NCI-H345 treated with DMSO at 0.1 percent for 48 hours (cell line): ENCODE measurements around the gene C1orf159.
A peak's percentile ranks its signal among the peaks of the same experiment; 100 is the strongest.

Experiments used
- DNase-seq: peaks from one replicate; lab custom pipeline; 2025; ENCODE audit not compliant: unreplicated experiment; lab: John Stamatoyannopoulos, UW

The C1orf159 gene

DNA sequence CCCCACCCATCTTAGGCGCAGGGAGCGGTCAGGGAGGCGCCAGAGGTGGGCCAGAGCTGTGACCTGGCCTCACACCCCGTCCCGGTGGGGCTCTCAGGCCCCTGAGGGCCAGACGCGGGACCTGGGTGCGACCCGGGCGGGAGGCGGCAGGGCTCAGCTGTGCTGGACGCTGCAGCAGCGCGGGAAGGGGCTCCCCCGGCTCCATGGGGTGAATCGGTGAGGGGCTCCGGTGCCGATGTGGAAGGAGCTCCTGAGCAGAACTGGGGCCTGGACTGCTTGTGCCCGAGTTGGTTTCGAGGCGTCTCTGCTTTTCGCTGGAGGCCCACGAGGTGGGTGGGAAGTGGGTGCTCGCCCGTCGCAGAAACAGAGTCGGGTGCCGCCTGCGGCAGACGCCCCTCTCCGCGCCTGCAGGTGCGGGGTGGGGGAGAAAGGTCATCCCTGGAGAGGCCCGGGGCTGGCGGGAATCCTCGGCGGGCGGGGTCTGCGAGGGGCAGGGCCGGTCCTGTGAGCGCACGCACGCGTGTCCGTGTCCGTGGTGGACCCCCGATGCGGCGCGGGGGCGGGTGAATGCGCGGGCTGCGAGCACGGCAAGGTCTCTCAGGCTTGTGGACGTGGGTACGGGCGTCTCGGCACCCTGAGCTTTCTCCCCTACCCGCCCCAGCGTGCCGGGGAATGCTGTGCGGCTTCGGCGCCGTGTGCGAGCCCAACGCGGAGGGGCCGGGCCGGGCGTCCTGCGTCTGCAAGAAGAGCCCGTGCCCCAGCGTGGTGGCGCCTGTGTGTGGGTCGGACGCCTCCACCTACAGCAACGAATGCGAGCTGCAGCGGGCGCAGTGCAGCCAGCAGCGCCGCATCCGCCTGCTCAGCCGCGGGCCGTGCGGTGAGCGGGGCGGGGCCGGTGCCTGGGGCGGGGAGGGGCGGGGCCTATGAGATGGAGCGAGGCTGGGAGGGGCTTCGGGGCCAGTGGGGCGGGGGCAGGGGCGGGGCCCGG lies 75.6 kb downstream of the C1orf159 start:
- DNase-seq: peak; percentile 13

DNA sequence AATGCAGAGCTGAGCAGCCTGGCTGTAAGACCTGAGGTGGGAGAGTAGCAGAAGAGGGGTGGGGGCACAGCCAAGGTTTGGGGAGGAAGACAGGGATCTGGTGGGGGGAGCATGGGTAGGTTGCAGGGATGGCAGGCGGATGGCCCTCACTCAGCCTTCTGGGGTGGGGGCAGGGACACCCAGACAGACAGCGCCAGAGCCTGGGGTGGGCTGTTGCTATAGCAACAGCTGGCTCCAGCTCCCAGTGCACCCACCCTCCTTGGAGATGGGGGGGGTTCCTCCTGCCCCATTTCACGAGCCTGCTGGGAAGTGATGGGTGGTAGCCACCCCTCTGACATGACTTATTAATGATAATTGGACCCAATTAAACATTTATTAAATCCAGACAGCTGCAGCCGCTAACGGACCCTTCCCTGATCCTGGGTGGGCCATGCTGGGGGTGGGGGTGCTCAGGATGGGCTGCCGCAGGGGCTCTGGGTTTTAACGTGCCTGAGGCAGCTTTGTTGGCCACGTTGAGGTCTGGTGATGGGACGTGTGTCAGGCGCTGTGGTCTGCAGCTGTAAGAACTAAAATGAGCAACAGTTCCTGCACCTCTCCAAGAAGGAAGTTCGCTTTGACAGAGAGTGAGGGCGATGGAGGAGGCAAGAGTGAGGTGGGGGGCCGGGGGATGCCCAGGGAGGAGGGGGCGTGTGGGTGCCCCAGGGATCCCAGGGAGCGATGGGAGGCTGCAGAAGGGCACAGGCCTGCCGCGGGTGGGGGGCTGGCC lies 76.6 kb downstream of the C1orf159 start:
- no peak for DNase-seq

DNA sequence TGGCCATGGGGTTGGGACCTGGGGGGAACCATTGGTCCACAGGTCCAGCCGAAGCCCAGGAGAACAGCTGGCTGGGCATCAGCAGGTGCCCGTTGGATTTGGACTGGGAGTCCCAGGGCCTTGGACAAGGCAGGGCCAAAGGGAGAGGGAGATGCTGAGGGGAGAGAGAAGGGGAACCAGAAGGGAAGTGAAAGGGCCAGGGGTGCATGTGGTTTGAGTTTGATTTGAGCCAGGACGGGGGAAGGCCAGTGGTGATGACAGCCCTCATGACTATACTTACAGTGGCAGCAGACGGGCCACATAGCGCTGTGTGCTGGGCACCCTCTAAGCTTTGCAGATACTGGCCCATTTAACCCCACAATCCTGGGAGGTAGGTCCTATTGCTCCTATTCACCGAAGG lies 77.2 kb downstream of the C1orf159 start:
- no peak for DNase-seq

DNA sequence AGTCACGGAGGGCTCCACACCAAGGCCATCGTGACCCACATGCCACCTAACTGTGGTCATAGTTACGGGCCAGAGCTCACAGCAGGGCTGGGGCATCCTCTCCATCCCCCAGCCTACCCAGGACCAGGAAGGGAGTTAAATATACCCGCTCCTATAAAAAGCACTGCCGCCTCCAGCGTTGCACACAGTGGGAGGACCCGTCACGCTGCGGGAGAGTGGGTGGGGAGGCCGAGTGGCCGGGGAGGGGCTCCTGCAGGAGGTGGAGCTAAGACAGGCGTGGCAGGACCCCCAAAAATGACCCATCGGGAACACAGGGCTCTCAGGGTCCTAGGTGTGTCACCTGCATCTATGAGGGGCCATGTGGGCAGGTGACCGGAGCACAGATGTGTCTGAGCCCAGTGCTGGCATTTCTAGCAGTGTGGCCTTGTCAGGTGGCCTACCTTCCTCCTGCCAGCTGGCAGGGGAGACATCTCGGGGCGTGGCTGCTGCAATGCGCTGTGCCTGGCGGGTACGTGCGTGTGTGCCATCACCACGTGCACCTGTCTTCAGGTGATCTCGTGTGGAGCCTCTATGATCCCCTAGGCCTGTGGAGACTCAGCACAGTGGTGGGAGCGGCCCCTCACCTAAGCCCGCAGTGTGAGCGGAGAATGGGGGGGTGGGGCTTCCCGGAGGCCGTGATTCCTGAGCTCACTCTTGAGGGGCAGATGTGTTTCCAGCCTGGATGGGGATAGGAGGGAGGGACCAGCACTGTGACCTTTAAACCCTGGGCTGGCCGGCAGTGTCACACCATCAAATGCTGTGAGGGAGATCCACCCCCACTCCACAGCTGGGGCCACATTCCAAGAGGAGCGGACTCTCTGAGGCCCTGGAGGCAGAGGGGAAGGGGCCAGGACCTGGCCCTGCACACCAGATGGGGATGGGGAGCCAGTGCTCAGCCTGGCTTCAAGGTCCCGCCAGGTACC lies 78.2 kb downstream of the C1orf159 start:
- no peak for DNase-seq

DNA sequence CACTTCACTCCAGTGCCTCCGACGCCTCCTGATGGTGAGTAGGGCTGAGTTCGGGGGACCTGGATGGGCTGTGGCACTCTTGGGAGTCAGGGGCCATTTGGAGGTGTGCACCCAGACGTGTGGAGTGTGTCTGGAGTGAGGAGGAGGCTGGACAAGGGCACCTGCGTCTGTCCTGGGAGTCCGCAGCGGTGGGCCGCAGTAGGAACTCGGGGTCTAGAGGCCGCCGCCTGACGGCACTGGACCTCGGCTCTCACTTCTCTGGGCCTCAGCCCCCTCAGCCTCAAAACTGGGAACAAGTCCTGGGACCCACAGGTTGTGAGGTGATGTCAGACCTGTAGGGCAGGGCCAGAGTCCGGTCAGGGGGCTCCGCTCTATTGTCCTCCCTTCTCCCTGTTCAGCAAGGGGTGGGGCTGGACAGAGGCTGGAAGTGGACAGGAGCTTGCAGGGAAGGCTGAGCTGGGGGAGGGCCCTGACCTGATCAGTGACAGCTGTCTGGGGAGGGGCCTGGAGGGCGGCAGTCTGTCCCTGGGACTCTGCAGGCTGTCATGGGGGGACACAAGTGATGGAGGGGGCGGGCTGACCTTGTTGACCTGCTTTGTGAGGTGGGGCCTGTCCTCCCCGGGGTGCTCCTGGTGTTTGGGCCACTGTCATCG lies 80.5 kb downstream of the C1orf159 start:
- no peak for DNase-seq

DNA sequence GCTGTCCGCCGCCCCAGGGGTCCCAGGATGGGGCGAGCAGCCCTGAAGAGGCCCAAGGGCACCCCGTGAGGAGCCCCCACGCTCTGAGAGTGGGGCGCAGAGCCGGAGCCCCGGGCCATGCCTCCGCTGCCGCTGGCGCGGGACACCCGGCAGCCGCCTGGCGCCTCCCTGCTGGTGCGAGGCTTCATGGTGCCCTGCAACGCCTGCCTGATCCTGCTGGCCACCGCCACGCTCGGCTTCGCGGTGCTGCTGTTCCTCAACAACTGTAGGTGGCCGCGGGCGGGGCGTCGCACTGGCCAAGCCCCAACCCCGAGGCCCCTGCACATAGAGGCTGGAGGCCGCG lies 81.5 kb downstream of the C1orf159 start:
- DNase-seq: no peak

DNA sequence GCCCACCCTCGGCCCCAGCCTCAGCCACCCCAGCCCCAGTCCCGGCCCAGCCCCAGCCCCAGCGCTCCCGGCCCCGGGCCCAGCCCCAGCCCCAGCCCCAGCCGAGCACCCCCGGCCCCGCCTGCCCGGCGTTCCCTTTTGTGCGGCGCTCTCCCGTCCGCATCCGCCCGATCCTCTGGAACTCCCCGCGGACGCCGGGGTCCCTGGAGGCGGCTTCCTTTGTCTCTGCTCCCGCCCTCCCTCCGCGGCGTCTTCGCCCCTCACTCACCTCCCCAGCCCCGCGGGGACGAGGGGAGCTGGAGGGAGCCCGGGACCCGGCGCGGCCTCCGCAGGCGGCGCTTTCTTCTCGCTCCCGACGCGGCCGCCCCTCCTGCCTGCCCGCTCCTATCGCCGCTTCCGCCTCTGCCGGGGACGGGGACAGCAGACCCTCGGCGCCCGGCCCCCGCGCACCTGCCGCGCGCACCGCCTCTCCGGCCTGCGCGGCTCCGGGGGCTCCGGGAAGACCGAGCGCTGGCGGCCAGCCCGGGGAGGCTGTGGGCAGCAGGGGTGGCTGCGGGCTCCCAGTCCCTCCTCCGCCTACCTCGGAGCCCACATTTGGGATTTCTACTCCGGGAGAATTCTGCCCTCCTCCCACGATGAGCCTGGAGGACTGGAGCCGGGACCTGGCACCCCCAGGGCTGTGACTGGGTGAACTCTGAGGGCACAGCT lies 82.0 kb downstream of the C1orf159 start:
- DNase-seq: no peak

DNA sequence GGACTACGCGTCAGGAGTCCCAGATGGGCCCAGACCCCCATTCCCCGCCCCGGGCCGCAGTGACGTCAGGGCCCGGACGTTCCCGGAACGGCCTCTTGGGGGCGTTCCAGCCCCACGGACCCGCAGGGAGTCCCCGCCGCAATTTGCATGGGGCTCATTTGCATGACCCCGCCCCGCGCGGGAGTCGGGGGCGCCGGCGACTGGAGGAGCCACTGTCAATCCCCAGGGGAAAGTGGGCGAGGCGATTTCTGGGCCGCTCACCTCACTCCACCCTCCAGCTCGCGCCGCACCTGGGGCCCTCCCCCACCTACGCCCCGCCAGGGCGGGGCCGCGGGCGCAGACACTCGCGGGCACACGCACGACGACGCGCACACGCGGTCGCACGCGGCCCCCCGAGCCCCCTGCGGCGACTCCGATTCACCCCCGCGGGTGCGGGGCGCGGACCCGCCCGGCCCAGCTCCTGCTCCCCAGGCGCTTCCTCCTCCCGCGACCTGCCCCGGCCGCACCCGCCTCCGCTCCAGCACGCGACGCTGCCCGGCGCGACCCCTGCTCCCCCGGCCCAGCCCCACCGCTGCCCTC lies 82.8 kb downstream of the C1orf159 start:
- DNase-seq: peak; percentile 83

DNA sequence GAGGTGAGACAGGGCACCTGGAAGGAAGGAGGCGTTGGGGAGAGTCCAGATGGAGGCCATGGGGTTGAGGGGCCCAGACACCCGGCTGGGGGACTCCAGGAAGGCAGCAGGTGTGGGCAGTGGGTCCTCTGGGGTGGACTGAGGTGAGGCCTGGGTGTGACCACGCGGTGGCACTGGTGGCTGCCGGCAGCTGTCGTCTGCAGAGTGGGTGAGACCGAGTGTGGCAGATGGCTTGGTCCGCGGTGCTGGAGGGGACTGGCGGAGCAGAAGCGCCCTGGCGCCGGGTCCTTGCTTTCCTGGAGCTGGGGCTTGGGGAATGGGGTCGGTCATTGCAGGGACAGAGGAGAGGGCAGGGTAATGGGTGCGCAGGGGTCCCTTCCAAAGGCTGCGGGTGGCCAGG lies 83.5 kb downstream of the C1orf159 start:
- DNase-seq: peak; percentile 6
